ENCODE measurements around the gene CCDC152. TPM values are rescaled to one million over a fixed set of nuclear protein-coding genes. Genes with fewer than 3 reads are reported as not detected.
"Not testable (repeated sequence)": the region's sequence is repeated elsewhere in the genome, so short reads cannot be mapped to it uniquely, and the experiment has no call there.

The CCDC152 gene
- 1.4 TPM for total RNA-seq
- long read RNA-seq: 0 reads

DNA sequence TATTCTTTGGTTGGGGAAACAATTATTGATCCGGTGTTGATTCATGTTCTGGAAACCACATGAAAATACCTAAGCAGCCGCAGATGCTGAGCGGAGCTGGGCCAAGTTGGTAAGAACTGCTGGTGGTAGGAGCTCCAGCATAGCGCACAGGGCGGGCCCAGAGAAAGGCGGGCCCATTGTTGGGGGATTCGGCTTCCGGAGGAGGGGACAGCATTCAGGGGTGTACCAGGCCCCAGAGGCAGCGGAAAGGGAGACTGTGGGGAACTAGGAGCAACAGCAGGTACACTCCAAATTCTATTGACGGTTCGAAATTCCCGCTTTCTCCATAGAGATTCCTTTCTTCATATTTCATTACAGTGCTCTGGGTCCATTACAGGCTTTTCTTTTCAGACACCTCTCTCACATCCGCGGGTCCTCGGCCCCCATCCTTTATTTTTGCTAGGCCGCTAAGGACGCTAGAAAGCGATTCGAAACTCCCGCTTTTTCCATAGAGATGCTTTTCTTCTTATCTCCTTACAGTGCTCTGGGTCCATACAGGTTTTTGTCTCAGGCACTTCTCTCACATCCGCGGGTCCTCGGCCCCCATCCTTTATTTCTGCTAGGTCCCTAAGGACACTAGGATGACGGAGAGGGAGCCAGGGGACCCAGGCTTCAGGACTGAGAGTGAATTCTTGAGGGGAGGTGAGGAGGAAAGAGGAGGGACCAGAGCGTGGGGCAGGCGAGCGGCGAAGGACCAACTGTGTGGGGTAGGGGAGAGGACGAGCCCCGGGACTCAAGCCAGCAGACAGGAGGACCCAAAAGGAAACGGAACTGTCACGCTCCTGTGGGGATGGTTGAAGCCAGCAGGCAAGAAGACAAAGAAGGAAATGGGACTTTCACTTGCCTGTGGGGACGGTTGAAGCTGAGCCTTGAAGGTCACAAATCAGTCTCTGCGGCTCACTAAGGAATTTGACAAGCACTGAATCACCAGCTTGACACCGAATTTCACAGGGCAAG lies at the start of gene CCDC152:
Gene CCDC152 (plus strand): TSS at position 213 of the 996 bp plus-strand sequence. CDS start 2,304 bp downstream, outside the sequence.
- DNase-seq (ENCODE audit: missing footprints): no peak
- intact Hi-C loops (cut with DNase I): no loop called here
- peak; percentile 54 for ATAC-seq

- intact Hi-C loops (cut with DNase I): no loop called here
- DNase-seq (ENCODE audit: missing footprints) (no peak), ATAC-seq (no peak)
Measured at GRCh38 chr5:42715785-42716184, 40.8 kb upstream of the CCDC152 start.

- ATAC-seq: no peak
- intact Hi-C loops (cut with DNase I): no loop called here
- no peak for DNase-seq (ENCODE audit: missing footprints)
Measured at GRCh38 chr5:42718591-42718990, 38.0 kb upstream of the CCDC152 start.

- DNase-seq (ENCODE audit: missing footprints) (no peak), ATAC-seq (no peak)
- intact Hi-C loops (cut with DNase I): no loop called here
Measured at GRCh38 chr5:42719034-42719433, 37.6 kb upstream of the CCDC152 start.

GRCh38 chr5:42720251-42720650 lies 36.4 kb upstream of the CCDC152 start:
- DNase-seq (ENCODE audit: missing footprints): no peak
- intact Hi-C loops (cut with DNase I): no loop called here
- no peak for ATAC-seq

GRCh38 chr5:42721484-42721883 lies 35.1 kb upstream of the CCDC152 start:
- ATAC-seq: no peak
- intact Hi-C loops (cut with DNase I): no loop called here
- no peak for DNase-seq (ENCODE audit: missing footprints)

DNA sequence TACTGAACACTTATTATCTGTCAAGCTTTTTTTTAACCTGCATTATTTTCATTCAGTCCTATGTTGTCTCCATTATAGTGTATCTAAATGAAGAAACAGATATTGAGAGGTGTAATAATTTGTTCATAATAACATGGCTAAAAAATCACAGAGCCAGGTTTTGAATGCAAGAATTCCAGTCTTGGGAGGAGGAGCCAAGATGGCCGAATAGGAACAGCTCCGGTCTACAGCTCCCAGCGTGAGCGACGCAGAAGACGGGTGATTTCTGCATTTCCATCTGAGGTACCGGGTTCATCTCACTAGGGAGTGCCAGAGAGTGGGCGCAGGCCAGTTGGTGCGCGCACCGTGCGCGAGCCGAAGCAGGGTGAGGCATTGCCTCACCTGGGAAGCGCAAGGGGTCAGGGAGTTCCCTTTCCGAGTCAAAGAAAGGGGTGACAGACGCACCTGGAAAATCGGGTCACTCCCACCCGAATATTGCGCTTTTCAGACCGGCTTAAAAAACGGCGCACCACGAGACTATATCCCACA lies 22.0 kb upstream of the CCDC152 start:
- intact Hi-C loops (cut with DNase I); DNase-seq (ENCODE audit: missing footprints); ATAC-seq: not testable (repeated sequence)

DNA sequence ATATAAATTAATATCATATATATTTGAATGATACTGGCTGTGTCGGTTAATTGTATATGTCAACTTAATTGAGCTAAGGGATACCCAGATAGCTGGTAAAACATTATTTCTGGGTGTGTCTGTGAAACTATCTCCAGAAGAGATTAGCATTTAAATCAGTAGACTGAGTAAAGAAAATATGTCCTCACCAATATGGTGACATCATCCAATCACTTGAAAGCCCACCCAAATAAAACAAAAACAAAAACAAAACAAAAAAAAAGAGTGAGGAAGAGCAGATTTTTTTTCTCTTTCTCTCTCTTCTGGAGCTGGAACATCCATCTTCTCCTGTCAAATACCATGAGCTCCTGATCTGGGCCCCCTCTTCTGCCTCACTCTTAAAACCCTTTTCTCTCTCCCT lies 15.7 kb upstream of the CCDC152 start:
- ATAC-seq (no peak), DNase-seq (ENCODE audit: missing footprints) (no peak)
- intact Hi-C loops (cut with DNase I): no loop called here

DNA sequence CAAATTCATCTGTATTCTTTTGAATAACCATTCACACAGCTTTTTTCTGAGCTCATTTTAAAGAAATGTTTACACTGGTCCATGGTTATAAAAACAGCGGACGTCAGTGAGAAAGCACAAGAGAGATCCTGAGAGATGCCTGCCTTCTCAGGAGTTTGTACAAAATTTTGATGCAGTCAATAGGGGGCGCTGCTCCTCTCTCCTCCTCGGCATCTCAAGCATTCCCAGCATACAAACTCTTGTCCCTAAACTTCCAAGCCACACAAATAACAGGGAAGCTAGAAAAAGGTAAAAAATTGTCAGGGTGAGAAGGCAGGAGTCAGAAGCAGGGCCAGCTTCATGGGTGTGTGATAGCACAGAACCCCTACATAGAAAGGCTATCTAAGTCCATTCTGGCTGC lies 11.2 kb upstream of the CCDC152 start:
- intact Hi-C loops (cut with DNase I): no loop called here
- DNase-seq (ENCODE audit: missing footprints) (no peak), ATAC-seq (no peak)

DNA sequence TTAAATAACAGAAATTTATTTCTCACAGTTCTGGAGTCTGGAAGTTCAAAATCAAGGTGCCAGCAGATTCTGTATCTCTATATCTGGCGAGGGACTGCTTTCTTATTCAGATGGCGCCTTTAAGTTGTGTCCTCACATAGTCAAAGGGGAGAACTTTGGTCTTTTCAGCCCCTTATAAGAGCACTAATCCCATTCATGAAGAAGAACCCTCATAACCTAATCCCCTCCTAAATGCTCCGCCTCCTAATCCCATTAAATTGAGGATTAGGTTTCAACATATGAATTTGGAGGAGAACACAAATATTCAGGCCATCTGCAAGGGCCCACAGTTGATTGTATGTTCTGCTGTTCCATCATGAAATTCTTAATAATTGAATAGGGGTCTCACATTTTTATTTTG lies 10.8 kb upstream of the CCDC152 start:
- intact Hi-C loops (cut with DNase I): no loop called here
- ATAC-seq (no peak), DNase-seq (ENCODE audit: missing footprints) (no peak)

DNA sequence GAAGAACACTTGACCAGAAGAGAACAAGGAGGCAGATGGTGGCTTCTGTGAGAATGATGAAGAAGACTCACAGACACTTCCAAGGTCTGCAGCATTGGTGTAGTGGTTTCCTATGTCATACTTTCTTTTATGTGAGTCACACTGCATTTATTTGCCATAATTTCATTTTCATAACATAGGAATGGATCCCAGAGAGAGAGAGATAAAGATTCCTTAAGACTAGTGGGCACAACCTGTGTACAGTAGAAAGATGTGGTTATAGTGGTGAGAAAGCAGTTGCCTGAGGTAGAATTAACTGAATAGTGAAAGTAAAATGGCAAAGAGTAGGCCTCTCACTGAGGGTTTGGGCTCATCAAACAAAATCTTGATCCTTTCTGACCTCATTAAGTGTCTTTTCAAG lies 7.6 kb upstream of the CCDC152 start:
- ATAC-seq (no peak), DNase-seq (ENCODE audit: missing footprints) (no peak)
- intact Hi-C loops (cut with DNase I): no loop called here

DNA sequence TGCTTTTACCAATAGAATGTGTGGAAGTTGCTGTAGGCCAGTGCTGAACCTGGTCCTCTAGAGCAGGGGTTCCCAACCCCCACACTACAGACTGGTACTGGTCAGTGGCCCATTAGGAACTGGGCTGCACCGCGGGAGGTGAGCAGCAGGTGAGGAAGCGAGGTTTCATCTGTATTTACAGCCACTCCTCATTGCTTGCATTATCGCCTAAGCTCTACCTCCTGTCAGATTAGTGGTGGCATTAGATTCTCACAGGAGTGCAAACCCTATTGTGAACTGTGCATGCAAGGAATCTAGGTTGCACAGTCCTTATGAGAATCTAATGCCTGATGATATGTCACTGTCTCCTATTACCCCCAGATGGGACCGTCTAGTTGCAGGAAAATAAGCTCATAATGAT lies 6.1 kb upstream of the CCDC152 start:
- intact Hi-C loops (cut with DNase I): no loop called here
- DNase-seq (ENCODE audit: missing footprints) (no peak), ATAC-seq (no peak)

DNA sequence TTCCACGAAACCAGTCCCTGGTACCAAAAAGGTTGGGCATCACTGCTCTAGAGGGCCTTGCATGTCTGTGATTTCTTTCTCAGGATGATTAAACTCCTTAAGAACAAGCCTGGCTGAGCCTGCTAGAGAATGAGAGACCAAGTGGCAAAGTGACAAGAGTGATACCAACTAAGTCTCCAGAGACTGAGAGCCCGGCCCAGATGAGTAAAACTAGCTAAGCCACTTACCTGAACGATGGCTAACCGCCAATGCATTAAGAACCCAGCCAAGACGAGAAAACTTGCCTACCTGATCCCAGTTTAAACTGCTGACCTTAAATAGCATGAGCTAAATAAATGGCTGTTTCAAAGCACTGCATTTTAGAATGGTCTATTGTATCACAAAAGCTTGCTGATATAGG lies 5.6 kb upstream of the CCDC152 start:
- ATAC-seq: no peak
- no peak for DNase-seq (ENCODE audit: missing footprints)
- intact Hi-C loops (cut with DNase I): no loop called here

DNA sequence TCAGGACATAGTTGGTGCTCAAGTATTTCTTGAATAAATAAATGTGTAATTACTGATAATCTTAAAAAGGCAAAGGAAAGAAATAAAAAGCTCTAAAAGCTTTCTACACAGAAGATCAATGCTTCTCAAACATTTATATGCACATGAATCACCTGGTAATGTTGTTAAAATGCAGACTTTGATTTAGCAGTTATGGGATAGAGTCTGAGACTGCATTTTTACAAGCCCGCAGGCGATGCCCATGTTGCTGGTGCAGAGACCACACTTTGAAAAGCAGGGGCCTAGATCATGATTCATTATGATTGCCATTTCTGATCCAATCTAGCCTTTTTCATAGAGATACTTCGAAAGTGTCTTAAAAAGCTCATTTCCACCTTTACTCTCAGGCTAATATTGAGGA lies 3.5 kb upstream of the CCDC152 start:
- DNase-seq (ENCODE audit: missing footprints) (no peak), ATAC-seq (no peak)
- intact Hi-C loops (cut with DNase I): no loop called here

- intact Hi-C loops (cut with DNase I): no loop called here
- no peak for ATAC-seq
- no peak for DNase-seq (ENCODE audit: missing footprints)
Measured at GRCh38 chr5:42759456-42759855, 2.8 kb downstream of the CCDC152 start.

- intact Hi-C loops (cut with DNase I): loop anchor here (10.0 kb wide), 3 partner anchors 124 to 336 kb away; partner anchors contain the start of gene GHR
- DNase-seq (ENCODE audit: missing footprints) (no peak), ATAC-seq (no peak)
Measured at GRCh38 chr5:42760426-42760825, 3.8 kb downstream of the CCDC152 start.

- no peak for ATAC-seq
- DNase-seq (ENCODE audit: missing footprints): no peak
- intact Hi-C loops (cut with DNase I): loop anchor here (10.0 kb wide), 3 partner anchors 123 to 337 kb away; partner anchors contain the start of gene GHR
Measured at GRCh38 chr5:42761791-42762190, 5.2 kb downstream of the CCDC152 start.

DNA sequence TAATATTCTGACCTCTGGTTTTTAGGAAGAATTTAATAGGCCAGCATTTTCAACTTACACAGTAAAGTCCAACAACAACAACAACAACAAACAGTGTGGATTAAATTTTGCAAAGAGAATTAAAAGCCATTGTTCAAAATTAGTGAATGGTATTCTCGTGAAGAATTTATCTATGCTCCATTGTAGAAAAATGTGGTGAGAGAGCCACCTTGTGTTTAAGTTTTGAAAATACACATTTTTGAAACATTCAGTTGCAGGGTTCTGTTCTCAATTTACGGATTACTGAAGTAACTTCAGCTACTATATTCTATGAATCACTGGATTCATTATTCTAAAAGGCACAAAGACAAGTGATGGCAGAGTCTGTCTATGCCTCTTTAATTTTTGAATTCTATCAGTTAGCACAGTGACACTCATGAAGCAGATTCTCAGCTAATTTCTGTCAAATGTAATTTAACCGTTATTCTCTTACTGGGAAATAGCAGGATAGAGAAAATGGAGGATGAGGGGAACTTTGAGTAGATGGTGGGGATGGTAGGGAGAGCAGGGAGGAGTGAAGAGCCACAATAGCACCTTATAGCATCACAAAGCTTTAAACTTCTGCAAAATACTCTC lies 11.0 kb downstream of the CCDC152 start:
- DNase-seq (ENCODE audit: missing footprints) (no peak), ATAC-seq (no peak)
- intact Hi-C loops (cut with DNase I): loop anchor here (2.0 to 10.0 kb wide), 6 partner anchors 117 to 911 kb away; partner anchors contain the start of genes FBXO4 and GHR

DNA sequence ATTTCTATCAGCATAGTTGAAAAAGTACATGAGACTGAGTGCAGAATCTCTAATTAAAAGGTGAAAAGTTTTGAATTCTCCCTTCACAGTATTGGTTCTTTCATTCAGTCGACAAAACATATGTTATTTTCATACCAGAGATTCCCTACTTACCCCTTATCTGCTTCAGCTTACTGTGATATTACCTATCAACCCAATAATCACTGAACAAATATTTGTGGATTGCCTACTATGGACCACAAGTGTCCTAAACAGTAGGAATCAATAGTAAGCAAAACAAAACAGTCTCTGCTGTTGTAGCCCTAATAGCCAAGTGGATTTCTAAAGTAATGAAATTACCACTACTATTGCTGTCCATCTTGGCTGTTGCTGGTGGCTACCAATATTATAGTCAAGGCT lies 11.5 kb downstream of the CCDC152 start:
- DNase-seq (ENCODE audit: missing footprints) (no peak), ATAC-seq (no peak)
- intact Hi-C loops (cut with DNase I): loop anchor here (5.0 to 10.0 kb wide), 4 partner anchors 117 to 841 kb away; partner anchors contain the start of genes FBXO4 and GHR

DNA sequence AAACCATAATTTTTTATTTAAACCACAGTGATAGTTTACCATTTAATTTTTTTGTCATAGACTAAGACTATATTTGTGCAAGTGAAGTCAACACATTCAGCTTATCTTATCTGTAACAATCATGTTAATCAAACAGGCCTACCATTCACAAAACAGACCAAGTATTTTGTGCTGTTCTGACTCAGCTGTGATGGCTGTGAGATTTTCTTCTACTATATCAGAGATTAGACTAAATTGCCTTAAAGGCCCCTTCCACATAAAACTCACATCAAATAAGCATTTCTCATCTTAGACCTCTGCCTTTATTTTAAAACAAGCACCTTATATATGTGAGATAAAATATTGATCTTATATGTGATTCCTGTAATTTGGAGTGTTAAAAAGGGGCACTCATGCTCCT lies 13.4 kb downstream of the CCDC152 start:
- intact Hi-C loops (cut with DNase I): no loop called here
- ATAC-seq: no peak
- no peak for DNase-seq (ENCODE audit: missing footprints)
